ENCODE results near the gene TRDN. TPM values are rescaled to one million over a fixed set of nuclear protein-coding genes. Genes with fewer than 3 reads are reported as not detected.

TRDN gene
- total RNA-seq, 2 experiments from 2014 or later: not detected

- Mint-ChIP-seq H3K4me3 (no peak overlapping the region), H3K9me3 (peaks cover 3% of the 10 kb centered on the region), H3K27ac (no peak overlapping the region), H3K36me3 (no peaks in the 10 kb centered on the region), H3K4me1 (ENCODE audit: low read depth) (no peaks in the 10 kb centered on the region), H3K27me3 (no peaks in the 10 kb centered on the region)
- intact Hi-C loops (cut with micrococcal nuclease): no loop called here
- DNase-seq: no peak
- ChIA-PET POLR2A (no interaction called here), CTCF (no interaction called here)
Measured at GRCh38 chr6:123193298-123193697, 443.5 kb downstream of the TRDN start.

DNA sequence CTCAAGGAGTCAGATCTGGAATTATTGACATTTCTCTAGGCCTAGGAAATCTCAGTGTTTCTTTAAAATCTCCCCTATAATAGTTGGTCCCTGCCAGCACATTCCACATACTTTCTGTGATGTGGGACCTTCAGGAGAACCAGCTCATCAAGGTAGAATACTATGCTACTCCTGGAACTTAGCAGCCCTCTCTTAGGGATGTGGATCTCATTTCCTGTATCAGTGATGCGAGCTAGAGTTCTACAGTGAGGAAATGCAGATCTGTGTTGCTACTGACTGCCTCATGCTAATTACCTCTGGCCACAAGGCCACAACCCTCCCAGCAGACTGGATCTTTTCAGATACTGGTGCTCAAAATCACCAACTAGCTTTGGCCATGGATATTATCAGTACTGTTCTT, 446.9 kb downstream of the TRDN start:
- H3K27me3 Mint-ChIP-seq: no peaks in the 10 kb centered on the region
- CTCF ChIA-PET: no interaction called here
- intact Hi-C loops (cut with micrococcal nuclease): no loop called here

DNA sequence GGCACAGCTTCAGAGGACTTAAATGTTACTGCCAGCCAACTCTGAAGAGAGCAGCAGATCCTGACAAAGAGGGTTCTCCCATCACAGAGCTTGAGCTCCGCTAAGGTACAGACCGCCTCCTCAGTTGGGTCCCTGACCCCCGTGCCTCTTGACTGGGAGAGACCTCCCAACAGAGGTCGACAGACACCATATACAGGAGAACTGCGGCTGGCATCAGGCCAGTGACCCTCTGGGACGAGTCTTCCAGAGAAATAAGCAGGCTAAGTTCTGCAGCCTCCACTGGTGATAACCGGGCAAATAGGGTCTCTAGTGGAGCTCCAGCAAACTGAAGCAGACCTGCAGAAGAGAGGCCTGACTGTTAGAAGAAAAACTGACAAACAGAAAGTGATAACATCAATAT, 453.8 kb downstream of the TRDN start:
- Mint-ChIP-seq H3K36me3 (no peaks in the 10 kb centered on the region), H3K4me1 (ENCODE audit: low read depth) (no peaks in the 10 kb centered on the region), H3K27me3 (no peaks in the 10 kb centered on the region), H3K27ac (no peak overlapping the region), H3K9me3 (peaks cover 17% of the 10 kb centered on the region), H3K4me3 (no peak overlapping the region)
- intact Hi-C loops (cut with micrococcal nuclease): no loop called here
- no peak for DNase-seq
- ChIA-PET CTCF (no interaction called here), POLR2A (no interaction called here)

More for the DNA sequence above, 446.9 kb downstream of the TRDN start:
- Mint-ChIP-seq H3K9me3 (peaks cover 14% of the 10 kb centered on the region), H3K4me3 (no peak overlapping the region), H3K4me1 (ENCODE audit: low read depth) (no peaks in the 10 kb centered on the region), H3K27ac (no peak overlapping the region), H3K36me3 (no peaks in the 10 kb centered on the region)
- POLR2A ChIA-PET: no interaction called here
- DNase-seq: no peak

- ChIA-PET CTCF (no interaction called here), POLR2A (no interaction called here)
- intact Hi-C loops (cut with micrococcal nuclease): no loop called here
- Mint-ChIP-seq H3K4me3 (no peak overlapping the region), H3K27me3 (no peaks in the 10 kb centered on the region), H3K4me1 (ENCODE audit: low read depth) (no peaks in the 10 kb centered on the region), H3K36me3 (no peaks in the 10 kb centered on the region), H3K27ac (no peak overlapping the region), H3K9me3 (no peaks in the 10 kb centered on the region)
- no peak for DNase-seq
Measured at GRCh38 chr6:123176706-123177105, 460.0 kb downstream of the TRDN start.

DNA sequence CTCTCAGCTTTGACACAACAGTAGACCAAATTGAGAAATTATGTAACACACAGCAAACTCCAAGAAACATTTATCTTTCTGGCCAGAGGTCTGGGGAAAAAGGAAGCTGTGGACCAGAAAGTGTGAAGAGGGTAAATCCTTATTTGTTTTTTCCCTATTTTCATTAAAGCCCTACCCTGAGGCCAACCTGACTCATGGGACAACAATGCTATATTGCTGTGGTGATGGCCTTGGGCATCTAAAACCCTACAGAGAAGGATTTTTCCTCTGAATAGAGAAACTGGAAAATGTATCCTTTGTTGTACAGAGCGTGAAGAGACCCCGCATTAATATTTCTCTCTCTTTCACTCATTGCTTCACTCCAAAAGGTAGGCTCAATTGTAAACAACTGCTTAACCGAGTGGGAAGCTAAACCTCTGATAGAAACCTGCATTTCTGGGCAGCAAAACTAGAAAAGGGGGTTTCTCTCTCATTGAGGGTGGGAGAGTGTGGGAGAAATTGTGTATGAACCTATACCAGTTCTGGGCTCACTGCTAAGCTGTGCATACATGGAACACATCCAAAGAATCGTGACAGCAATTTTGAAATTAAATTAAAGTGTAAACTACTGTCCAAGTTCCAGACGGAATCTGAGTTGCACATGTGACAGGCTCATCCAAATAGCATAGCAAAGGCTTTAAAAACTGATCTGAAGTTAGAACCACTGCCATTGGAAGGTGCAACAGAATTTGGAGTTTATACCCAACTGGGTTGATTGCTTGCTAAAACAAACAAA, 465.2 kb downstream of the TRDN start:
- Mint-ChIP-seq H3K4me1 (ENCODE audit: low read depth) (no peaks in the 10 kb centered on the region), H3K27me3 (no peaks in the 10 kb centered on the region), H3K27ac (no peak overlapping the region), H3K4me3 (no peak overlapping the region), H3K9me3 (no peaks in the 10 kb centered on the region), H3K36me3 (no peaks in the 10 kb centered on the region)
- ChIA-PET POLR2A (no interaction called here), CTCF (no interaction called here)
- DNase-seq: no peak
- intact Hi-C loops (cut with micrococcal nuclease): no loop called here

GRCh38 chr6:123169774-123170095, 467.0 kb downstream of the TRDN start:
- no peak overlapping the region for H3K27ac Mint-ChIP-seq
- H3K4me1 Mint-ChIP-seq (ENCODE audit: low read depth): no peaks in the 10 kb centered on the region
- H3K36me3 Mint-ChIP-seq: no peaks in the 10 kb centered on the region
- DNase-seq: no peak
- CTCF ChIA-PET: no interaction called here
- POLR2A ChIA-PET: no interaction called here
- H3K27me3 Mint-ChIP-seq: no peaks in the 10 kb centered on the region
- no peak overlapping the region for H3K4me3 Mint-ChIP-seq
- intact Hi-C loops (cut with micrococcal nuclease): no loop called here
- peaks cover 3% of the 10 kb centered on the region for H3K9me3 Mint-ChIP-seq

DNA sequence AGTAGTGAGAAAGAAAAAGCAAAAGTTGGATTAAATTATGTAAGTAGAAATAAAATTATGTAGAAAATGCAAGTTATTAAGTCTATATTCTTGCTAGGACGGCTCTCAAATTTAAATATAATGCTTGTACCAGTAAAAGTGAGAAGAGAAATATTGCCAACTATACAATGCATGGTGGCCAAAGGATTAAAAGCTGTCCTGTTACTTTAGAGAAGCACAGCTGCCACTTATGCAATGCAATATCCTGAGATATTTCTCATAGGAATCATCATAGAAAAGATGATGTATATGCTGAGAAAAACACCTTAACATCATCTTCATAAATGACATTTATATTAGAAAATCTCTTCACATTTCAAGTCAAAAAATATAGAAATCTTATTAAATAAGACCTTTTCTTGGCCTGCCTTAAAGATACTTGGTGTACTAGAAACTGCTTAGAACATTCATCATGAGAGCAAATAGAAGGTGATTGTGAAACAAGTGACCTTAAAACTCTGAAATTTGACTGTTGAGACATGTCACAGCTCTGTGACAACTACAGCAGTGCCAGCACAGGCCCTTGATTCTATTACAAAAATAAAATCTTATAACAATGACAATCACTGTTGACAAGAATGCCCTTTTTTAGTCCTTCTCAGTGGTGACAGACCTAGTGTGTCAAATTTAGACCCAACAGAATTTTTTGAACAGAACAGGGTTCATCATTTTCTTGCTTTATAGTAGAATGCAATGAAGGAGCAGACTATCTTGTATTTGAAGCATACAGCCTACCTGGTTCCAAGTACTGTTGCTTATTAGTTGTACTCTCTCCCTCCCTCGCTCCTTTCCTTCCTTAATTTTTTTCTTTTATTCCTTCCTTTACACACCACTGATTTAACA, 467.6 kb downstream of the TRDN start:
- no peak overlapping the region for H3K27ac Mint-ChIP-seq
- peaks cover 3% of the 10 kb centered on the region for H3K9me3 Mint-ChIP-seq
- intact Hi-C loops (cut with micrococcal nuclease): no loop called here
- no peaks in the 10 kb centered on the region for H3K36me3 Mint-ChIP-seq
- DNase-seq: no peak
- no peak overlapping the region for H3K4me3 Mint-ChIP-seq
- CTCF ChIA-PET: no interaction called here
- no peaks in the 10 kb centered on the region for H3K4me1 Mint-ChIP-seq (ENCODE audit: low read depth)
- POLR2A ChIA-PET: no interaction called here
- no peaks in the 10 kb centered on the region for H3K27me3 Mint-ChIP-seq

DNA sequence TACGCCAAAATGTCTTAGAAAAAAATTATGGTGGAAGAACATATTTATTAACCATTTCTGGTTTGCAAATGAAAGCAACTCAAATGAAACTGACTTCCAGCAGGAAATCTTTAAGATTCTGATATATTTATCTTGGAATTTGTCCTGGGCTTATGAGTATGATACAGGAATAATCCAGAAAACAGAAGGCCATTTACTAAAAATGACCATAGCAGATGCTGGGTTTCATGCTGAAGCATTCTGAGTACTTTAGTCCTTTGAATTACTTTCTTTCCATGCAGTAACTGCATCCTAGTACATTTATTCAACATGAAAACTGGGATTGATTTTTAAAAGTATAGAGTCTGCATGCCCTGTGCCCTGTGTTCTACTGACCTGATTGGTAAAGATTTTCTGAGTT, 468.3 kb downstream of the TRDN start:
- H3K36me3 Mint-ChIP-seq: no peaks in the 10 kb centered on the region
- CTCF ChIA-PET: no interaction called here
- POLR2A ChIA-PET: no interaction called here
- H3K4me1 Mint-ChIP-seq (ENCODE audit: low read depth): no peaks in the 10 kb centered on the region
- H3K4me3 Mint-ChIP-seq: no peak overlapping the region
- intact Hi-C loops (cut with micrococcal nuclease): no loop called here
- peaks cover 6% of the 10 kb centered on the region for H3K9me3 Mint-ChIP-seq
- H3K27ac Mint-ChIP-seq: no peak overlapping the region
- no peak for DNase-seq
- no peaks in the 10 kb centered on the region for H3K27me3 Mint-ChIP-seq

Other genes with a start within 250 kb of the TRDN start
- not detected for gene NKAIN2, start 166.9 kb upstream of the TRDN start, total RNA-seq

All from activated CD4-positive, alpha-beta memory T cell treated with anti-CD3 and anti-CD28 coated beads for 36 hours (primary cell).